Liver (tissue), 9 donors: ENCODE data around the gene ZMPSTE24. TPM values are rescaled to one million over a fixed set of nuclear protein-coding genes. Genes with fewer than 3 reads are reported as not detected.

ENCODE experiments used
- DNase-seq: peaks from one replicate; pipeline ENCODE4 v3.0.0-alpha.2; 2017; ENCODE audit warnings: low spot score
- H3K27ac ChIP-seq, 2 donors: one replicate each; pipeline ENCODE4 v1.7.0; 2013; ENCODE audit warnings: inconsistent platforms in 2 of 2, low read length in 2 of 2, control low read depth in 1 of 2, low read depth in 1 of 2, mild to moderate bottlenecking in 1 of 2
- H3K27me3 ChIP-seq, 4 donors: one replicate each; pipeline versions ENCODE4 v1.6.1 to v1.7.0; 2013; ENCODE audit warnings: low read length in 3 of 4, inconsistent platforms in 1 of 4, mild to moderate bottlenecking in 1 of 4, moderate library complexity in 1 of 4; ENCODE audit not compliant: control insufficient read depth in 4 of 4, insufficient read depth in 4 of 4
- H3K36me3 ChIP-seq, 4 donors: one replicate each; pipeline versions ENCODE4 v1.6.1 to v1.7.0; 2013; ENCODE audit warnings: low read length in 3 of 4, mild to moderate bottlenecking in 3 of 4, low read depth in 1 of 4, moderate library complexity in 1 of 4; ENCODE audit not compliant: control insufficient read depth in 4 of 4, insufficient read depth in 3 of 4
- H3K4me1 ChIP-seq, 4 donors: one replicate each; pipeline versions ENCODE4 v1.6.1 to v1.7.0; 2013; ENCODE audit warnings: low read length in 3 of 4, mild to moderate bottlenecking in 3 of 4, moderate library complexity in 1 of 4; ENCODE audit not compliant: control insufficient read depth in 4 of 4, insufficient read depth in 4 of 4
- H3K4me3 ChIP-seq, 3 donors: one replicate each; pipeline versions ENCODE4 v1.6.1 to v1.7.0; 2013; ENCODE audit warnings: low read length in 3 of 3, control low read depth in 1 of 3, low read depth in 1 of 3, mild to moderate bottlenecking in 1 of 3
- H3K9ac ChIP-seq, 2 donors: one replicate each; pipeline ENCODE4 v1.7.0; 2013; ENCODE audit warnings: low read length in 2 of 2, mild to moderate bottlenecking in 2 of 2, moderate library complexity in 2 of 2, control low read depth in 1 of 2, low read depth in 1 of 2
- H3K9me3 ChIP-seq, 4 donors: one replicate each; pipeline versions ENCODE4 v1.6.1 to v1.7.0; 2013; ENCODE audit warnings: low read length in 3 of 4; ENCODE audit not compliant: control insufficient read depth in 4 of 4
- CTCF ChIP-seq: fragments of 150-350 bp; IDR thresholded peaks from 2 replicates; pipeline ENCODE4 v1.5.1; 2017; ENCODE audit warnings: improper control_type of control experiment, low read depth, low read length; ENCODE audit not compliant: missing input control
- EGR1 ChIP-seq, 2 donors: IDR thresholded peaks; 2 replicates each; pipeline ENCODE4 v1.6.1; 2016 to 2018; ENCODE audit warnings: antibody characterized with exemption in 2 of 2, low read depth in 2 of 2
- FOXA1 ChIP-seq: IDR thresholded peaks from 2 replicates; pipeline ENCODE4 v1.6.1; 2016; ENCODE audit warnings: antibody characterized with exemption
- GABPA ChIP-seq, 2 donors: IDR thresholded peaks in 1 of 2; conservative IDR thresholded peaks in 1 of 2; 2 replicates each; pipeline ENCODE4 v1.6.1; 2016; ENCODE audit warnings: antibody characterized with exemption in 2 of 2, mild to moderate bottlenecking in 1 of 2, moderate library complexity in 1 of 2
- HNF4A ChIP-seq, 2 donors: conservative IDR thresholded peaks; 2 replicates each; pipeline ENCODE4 v1.6.1; 2016; ENCODE audit warnings: antibody characterized with exemption in 2 of 2, mild to moderate bottlenecking in 2 of 2
- HNF4G ChIP-seq: IDR thresholded peaks from 2 replicates; pipeline ENCODE4 v1.6.1; 2016; ENCODE audit warnings: antibody characterized with exemption
- NR2F2 ChIP-seq: IDR thresholded peaks from 2 replicates; pipeline ENCODE4 v1.6.1; 2016; ENCODE audit warnings: antibody characterized with exemption
- RAD21 ChIP-seq, 2 donors: IDR thresholded peaks; 2 replicates each; pipeline ENCODE4 v1.6.1; 2016; ENCODE audit warnings: antibody characterized with exemption in 2 of 2, mild to moderate bottlenecking in 2 of 2
- REST ChIP-seq: IDR thresholded peaks from 2 replicates; pipeline ENCODE4 v1.6.1; 2016; ENCODE audit warnings: antibody characterized with exemption, mild to moderate bottlenecking
- RXRA ChIP-seq, 2 donors: IDR thresholded peaks; 2 replicates each; pipeline ENCODE4 v1.6.1; 2017 to 2018; ENCODE audit warnings: antibody characterized with exemption in 2 of 2, mild to moderate bottlenecking in 1 of 2
- TAF1 ChIP-seq: conservative IDR thresholded peaks from 2 replicates; pipeline ENCODE4 v1.6.1; 2016; ENCODE audit warnings: antibody characterized with exemption, mild to moderate bottlenecking
- YY1 ChIP-seq: IDR thresholded peaks from 2 replicates; pipeline ENCODE4 v1.6.1; 2016; ENCODE audit warnings: antibody characterized with exemption, mild to moderate bottlenecking
- WGBS: extraction: QIAGEN DNeasy Blood & Tissue Kit; methylation state at CpG from one replicate; pipeline ENCODE4 v1.1.7; 2013; 5-methylcytosine and 5-hydroxymethylcytosine counted together
- polyA plus RNA-seq, 2 donors: library from polyadenylated mRNA; stranded (reverse) in 1 of 2; unstranded in 1 of 2; fragments of 200-250 nt in 1 of 2; fragments of >200 nt in 1 of 2; fragmentation: Nextera tagmentation in 1 of 2; extraction: Ambion mirVana in 1 of 2; gene quantifications; one replicate each; pipeline versions ENCODE4 v1.2.1 to v1.2.3, GENCODE V29; 2013 to 2015
- total RNA-seq, 2 donors: library from RNA; depleted of rRNA; stranded (reverse); fragments of >200 nt; gene quantifications; one replicate each; pipeline ENCODE4 v1.2.3, GENCODE V29; 2014
- donor health status: healthy.
- donor health status: healthy.
- donor health status: healthy.
- donor health status: healthy.
- donor health status: healthy.

Gene ZMPSTE24
- total and polyA plus RNA-seq, 4 donors = 17.3 to 40.1 (median 22.6) TPM

- Histone ChIP-seq H3K9me3 (no peaks in the 10 kb centered on the region), H3K36me3 (peaks cover 8 to 27% (median 25%) of the 10 kb centered on the region in 4 donors), H3K27ac (no peak overlapping the region), H3K27me3 (no peaks in the 10 kb centered on the region), H3K4me3 (no peak overlapping the region), H3K9ac (no peak overlapping the region), H3K4me1 (peaks cover 0 to 10% (median under 1%) of the 10 kb centered on the region in 4 donors)
- DNase-seq = no peak
- TF ChIP-seq RAD21 (IDR thresholded peaks at IDR 0.05) = no peak
- no peak for TF ChIP-seq CTCF
- no peak for TF ChIP-seq HNF4A (conservative IDR thresholded peaks at IDR 0.05)
- no peak for TF ChIP-seq HNF4G
- WGBS = 94% methylated on average over 3 of the region's 3 CpGs
Observed at GRCh38 chr1:40264354-40264781, 6.3 kb downstream of the ZMPSTE24 start.

DNA sequence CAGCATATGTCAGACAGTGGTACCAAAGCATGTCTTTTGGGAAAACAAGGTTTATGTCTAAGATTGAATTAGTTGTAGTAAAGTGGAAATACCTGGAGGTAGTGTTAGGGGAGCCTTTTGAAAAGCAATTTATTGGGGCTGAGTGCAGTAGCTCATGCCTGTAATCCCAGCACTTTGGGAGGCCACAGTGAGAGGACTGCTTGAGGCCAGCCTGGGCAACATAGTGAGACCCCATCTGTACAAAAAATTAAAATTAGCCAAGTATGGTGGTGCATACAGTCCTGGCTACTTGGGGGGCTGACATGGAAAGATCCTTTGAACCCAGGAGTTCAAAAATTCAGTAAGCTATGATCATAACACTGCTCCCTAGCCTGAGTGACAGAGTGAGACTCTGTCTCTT lies 7.3 kb downstream of the ZMPSTE24 start:
- H3K9ac ChIP-seq = no peak overlapping the region
- peaks cover 10 to 34% (median 31%) of the 10 kb centered on the region in 4 donors for H3K36me3 ChIP-seq
- no peak overlapping the region for H3K4me3 ChIP-seq
- TF ChIP-seq GABPA (IDR thresholded peaks at IDR 0.05 in 1 of 2, conservative IDR thresholded peaks at IDR 0.05 in 1 of 2) (no peak), CTCF (no peak), YY1 (no peak), REST (no peak), HNF4A (conservative IDR thresholded peaks at IDR 0.05) (no peak), NR2F2 (no peak), RXRA (IDR thresholded peaks at IDR 0.05) (no peak)
- H3K4me1 ChIP-seq = peaks cover 0 to 10% (median under 1%) of the 10 kb centered on the region in 4 donors
- no peak overlapping the region for H3K27ac ChIP-seq
- DNase-seq = no peak
- H3K9me3 ChIP-seq = no peaks in the 10 kb centered on the region
- no peaks in the 10 kb centered on the region for H3K27me3 ChIP-seq

DNA sequence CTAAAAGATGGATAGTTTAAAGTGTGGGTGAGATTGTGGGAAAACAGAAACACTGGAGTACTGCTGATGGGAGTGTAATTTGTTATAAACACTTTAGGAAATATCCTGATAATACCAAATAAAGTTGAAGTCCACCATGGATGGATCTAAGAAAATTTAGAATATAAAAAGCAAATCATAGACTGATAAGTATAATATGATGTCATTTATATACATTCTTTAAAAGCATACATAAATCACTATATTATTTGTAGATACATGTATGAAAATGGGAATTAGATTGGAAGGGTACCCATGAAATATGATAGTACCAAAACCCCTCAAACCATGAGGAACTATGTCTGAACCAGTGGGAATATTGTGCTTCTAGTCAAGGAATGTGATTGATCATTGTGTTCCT lies 7.9 kb downstream of the ZMPSTE24 start:
- no peak overlapping the region for H3K4me3 ChIP-seq
- no peak for TF ChIP-seq EGR1 (IDR thresholded peaks at IDR 0.05; ENCODE audit: low read depth in 2 of 2)
- no peak for TF ChIP-seq FOXA1
- TF ChIP-seq HNF4A (conservative IDR thresholded peaks at IDR 0.05) = no peak
- TF ChIP-seq TAF1 = no peak
- TF ChIP-seq CTCF = no peak
- no peak for DNase-seq
- H3K9ac ChIP-seq = no peak overlapping the region
- H3K4me1 ChIP-seq = peaks cover 0 to 10% (median under 1%) of the 10 kb centered on the region in 4 donors
- no peaks in the 10 kb centered on the region for H3K9me3 ChIP-seq
- H3K27ac ChIP-seq = no peak overlapping the region
- H3K27me3 ChIP-seq = no peaks in the 10 kb centered on the region
- peaks cover 9 to 36% (median 33%) of the 10 kb centered on the region in 4 donors for H3K36me3 ChIP-seq
